GM19239 (cell line): ENCODE results near the gene UBA3.

Experiments
- DNase-seq: peaks from one replicate; pipeline ENCODE4 v3.0.0; 2011; ENCODE audit warnings: low spot score; ENCODE audit not compliant: insufficient read length
- FAIRE-seq: peaks from 2 replicates; lab custom pipeline; 2011; peaks lifted over from hg19 to GRCh38; lab: Jason Lieb, UNC

Gene UBA3

GRCh38 chr3:69080233-69080920, at the start of gene UBA3:
TSS of gene UBA3 (minus strand) at chr3:69080365. CDS start at chr3:69080353, 12 bp downstream.
- peak; percentile 55 for DNase-seq

DNA sequence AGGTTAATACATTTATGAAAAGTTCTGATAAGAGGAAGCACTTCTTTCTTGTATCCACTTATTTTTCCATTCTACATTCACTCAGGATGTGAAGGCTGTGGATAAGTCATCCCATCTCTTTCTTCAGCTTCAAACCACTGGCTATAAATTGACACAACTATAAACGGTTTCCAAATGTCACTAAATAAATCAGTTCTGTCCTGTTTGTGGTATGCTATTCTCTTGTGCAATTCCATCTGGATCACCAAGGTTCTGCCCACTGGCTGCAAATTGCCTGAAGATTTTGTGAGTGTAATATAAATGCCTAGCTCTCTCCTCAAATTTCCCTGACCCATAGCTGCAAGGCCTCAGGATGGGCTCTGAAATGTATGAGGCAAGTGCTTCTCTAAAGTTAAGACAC, 49.4 kb upstream of the UBA3 start:
- FAIRE-seq = no peak
- DNase-seq = no peak

More at GRCh38 chr3:69080233-69080920, at the start of gene UBA3:
- peak; percentile 90 for FAIRE-seq

DNA sequence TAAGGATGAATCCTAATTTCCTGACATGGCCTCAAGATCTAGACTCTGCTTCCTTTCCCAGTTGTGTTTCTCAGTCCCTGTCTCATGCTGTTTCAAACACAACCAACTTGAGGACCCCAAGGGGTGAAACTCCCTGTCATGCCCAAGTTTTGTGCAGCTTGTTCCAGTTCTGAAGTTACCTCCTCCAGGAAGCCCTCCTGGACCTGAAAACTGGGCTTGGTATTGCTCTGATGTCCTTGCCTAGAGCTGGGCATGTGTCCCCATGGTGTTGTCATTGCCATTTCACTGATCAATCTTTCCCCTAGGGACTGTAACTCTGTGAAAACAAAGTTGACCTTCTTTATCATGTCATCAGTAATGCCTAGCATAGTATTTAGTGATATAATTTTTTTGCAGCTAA, 48.3 kb upstream of the UBA3 start:
- FAIRE-seq (no peak), DNase-seq (no peak)

DNA sequence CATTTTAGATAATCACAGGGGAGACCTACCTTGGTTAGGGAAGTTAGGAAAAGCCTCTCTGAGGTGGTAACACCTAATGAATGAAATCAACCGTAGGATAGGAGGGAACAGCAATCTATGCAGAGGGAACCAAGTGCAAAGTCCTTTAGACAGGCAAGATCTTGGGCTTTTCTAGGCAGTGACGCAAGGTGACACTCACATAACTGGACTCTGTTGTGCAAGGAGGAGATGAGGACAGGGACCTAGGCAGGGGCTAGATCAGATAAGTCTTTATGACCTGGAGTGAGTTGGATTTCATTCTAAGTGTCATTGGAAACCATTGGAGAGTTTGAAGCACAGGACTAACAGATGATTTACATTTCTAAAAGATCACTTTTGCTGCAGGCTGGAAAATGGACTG, 46.8 kb upstream of the UBA3 start:
- DNase-seq (no peak), FAIRE-seq (no peak)

- FAIRE-seq (no peak), DNase-seq (no peak)
Observed at GRCh38 chr3:69126216-69126615, 46.1 kb upstream of the UBA3 start.

- no peak for DNase-seq
- no peak for FAIRE-seq
Observed at GRCh38 chr3:69122403-69122802, 42.2 kb upstream of the UBA3 start, which contains the start of gene LMOD3. TSS of gene LMOD3 (minus strand) at chr3:69122595. CDS start at chr3:69122386, 209 bp downstream.

DNA sequence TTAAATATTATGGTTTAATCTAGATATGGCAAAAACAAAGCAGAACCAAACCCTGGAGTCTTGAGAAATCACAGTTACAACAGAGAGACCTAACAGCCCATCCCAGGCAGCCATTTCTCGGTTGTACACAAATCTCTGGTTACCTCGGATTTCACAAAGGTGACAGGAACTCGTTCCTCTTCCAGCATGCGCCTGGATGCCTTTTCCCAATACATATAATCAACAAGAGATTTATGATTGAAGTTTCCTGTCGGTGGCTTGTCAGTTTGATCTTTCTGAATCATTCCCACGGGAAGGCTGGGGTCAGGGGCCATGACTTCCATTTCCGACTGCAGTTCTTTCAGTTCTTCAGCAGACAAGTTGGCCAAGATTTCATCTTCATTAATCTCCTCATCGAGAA, 41.8 kb upstream of the UBA3 start:
- FAIRE-seq = no peak
- no peak for DNase-seq

DNA sequence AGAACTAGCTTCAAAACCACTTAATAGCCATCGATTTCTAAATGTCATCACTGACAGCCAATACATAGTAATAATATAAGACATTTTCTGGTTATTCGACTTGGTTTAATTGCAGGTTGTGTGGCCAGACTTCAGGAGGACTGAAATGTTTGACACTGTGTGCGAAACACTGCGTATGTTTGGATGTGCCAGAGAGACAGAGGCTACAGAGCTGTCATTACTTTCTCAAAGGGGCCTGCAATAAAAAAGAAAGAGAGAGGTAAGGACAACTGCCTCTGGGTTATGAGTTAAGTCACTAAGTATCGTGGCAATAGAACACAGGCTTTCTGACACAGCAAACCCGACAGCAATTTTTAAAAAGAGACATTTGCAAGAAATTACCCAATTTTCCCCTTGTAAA, 41.3 kb upstream of the UBA3 start:
- DNase-seq (no peak), FAIRE-seq (no peak)

DNA sequence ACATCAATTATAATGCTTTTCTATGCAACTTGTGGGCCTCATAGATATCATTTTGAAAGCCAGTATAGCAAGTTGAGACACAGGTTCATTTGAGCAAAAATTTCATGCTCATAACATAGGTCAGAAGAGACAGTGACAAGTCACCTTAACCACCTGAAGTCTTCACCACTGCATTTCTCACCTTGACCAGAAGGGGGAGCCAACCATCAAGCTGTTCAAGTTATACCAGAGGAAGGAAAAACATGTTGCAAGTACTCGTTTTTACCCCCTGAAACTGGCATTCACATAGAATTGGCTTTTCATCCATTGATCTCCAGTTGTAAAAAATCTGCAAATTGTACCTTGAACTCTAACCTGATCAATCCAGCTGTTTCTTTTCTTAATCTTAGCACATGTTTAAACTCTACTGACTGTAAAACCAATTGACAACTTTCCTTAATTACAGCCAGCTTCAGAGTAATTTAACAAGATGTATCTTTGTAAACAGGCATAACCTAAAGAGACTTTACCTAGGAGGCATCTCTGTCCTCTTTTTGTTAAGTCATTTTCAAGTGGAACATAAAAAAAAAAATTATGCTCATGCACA, 40.8 kb upstream of the UBA3 start:
- DNase-seq (peak; percentile 32), FAIRE-seq (peak; percentile 95)

DNA sequence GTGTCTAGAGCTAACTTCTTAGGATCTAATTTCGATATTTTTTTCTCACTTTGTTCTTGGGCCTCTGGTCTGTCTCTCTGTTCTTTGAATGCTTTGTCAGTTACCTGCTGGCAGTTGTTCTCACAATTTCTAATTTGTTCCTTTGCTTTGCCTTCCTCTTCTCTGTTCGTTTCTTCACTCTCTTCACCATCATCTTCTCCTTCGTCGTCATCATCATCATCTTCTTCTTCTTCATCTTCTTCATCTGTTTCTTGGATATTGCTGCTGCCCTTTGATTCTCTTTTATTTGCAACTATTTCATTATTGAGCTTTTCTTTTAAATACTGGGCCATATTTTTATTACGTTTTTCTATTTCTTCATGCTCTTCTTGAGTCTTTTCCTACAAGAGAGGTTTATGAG, 39.5 kb upstream of the UBA3 start:
- FAIRE-seq (no peak), DNase-seq (no peak)

DNA sequence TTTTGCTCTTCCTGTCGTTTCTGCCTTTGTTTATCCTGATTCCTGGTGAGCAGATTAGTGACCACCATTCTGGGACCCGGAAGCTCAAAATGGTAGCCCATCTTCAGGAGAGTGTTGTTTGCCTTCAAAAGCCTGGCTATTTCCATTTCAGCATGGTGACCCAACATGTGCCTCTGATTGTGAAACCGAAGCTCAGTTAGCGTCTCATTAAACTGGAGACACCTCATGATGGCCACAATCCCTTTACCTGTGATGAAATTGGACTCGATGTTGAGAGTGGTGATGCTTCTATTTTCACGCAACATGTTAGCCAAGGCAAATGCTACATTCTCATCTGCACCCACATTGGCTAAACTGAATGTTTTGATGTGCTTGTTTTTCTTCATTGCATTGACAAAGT, 39.0 kb upstream of the UBA3 start:
- FAIRE-seq (no peak), DNase-seq (no peak)

- FAIRE-seq (no peak), DNase-seq (no peak)
Observed at GRCh38 chr3:69118555-69118954, 38.4 kb upstream of the UBA3 start.

- DNase-seq (no peak), FAIRE-seq (no peak)
Observed at GRCh38 chr3:69116897-69117296, 36.7 kb upstream of the UBA3 start.

DNA sequence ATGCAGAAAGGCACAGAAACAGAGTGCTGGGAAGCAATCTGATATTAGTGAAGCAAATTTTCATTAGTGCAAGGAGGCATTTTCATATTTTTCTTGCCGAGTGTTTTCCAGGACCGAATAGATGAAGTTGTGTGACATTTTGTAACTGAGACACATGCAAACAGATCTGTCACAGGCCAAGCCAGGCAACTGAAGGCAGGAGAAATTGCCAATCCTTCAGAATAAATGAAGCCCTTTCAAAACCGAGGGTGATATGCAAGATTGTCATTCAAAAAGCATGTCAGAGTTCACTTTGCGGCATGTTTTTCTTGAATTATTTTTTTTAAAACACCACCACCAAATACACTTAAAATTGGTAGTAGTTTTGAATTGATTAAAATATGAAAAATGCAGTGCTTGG, 36.0 kb upstream of the UBA3 start:
- no peak for DNase-seq
- no peak for FAIRE-seq

DNA sequence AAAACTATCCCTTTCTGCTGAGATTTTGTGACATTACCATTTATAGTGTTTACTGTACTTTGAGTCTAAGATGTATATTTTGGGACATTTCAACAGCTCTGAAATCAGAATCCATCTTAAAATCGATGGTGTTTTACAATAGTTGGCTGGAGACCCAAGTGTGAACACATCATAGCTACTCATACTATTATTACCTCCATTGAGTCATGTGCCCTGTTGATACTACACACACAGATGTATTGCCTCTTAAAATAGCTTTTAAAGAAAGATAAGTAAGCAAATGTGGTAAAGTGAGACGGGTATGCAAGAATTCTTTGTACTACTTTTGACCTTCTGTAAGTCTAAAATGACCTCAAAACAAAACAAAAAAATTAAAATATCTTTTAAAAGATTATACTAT, 35.6 kb upstream of the UBA3 start:
- DNase-seq (no peak), FAIRE-seq (no peak)

DNA sequence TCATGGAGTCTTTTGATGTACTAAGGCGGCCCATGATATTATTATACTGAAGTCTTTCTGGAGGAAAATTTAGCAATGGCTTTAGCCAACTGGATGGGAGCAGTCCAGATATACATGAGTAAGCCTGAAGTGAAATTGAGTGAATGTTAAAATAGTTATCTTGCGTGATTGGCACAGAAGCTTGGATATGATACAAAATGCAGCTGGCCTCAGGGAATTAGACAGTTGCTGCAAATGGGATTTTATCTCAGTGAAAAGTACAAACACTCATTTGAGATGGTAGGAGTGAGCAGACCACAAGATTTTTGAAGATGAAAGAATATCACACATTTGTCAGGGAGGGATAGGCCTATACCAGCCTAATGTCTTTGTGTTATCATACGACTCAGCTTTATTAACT, 33.4 kb upstream of the UBA3 start:
- DNase-seq (no peak), FAIRE-seq (no peak)

GRCh38 chr3:69110941-69111546, 30.9 kb upstream of the UBA3 start:
- no peak for FAIRE-seq

DNA sequence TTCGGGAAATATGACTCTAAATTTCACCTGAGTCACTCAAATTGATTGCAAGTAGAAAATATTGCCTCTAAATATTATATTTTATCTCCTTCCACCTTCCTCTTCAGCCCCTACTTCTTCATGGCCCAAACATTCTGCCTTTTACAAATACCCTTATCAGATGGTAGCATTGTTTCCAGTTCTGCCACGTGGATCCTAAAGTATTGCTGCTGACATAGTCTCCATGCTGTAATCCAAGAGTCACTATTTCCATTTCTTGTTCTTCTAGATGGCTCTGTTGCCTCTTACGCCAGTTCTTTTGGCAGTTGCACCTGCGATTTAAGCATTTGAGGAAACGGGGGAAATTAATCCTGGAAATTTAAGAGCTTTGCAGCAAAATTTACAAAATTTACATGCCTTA, 28.6 kb upstream of the UBA3 start:
- DNase-seq (no peak), FAIRE-seq (no peak)

More at GRCh38 chr3:69110941-69111546, 30.9 kb upstream of the UBA3 start:
- no peak for DNase-seq

- no peak for DNase-seq
- no peak for FAIRE-seq
Observed at GRCh38 chr3:69107841-69108240, 27.7 kb upstream of the UBA3 start.

DNA sequence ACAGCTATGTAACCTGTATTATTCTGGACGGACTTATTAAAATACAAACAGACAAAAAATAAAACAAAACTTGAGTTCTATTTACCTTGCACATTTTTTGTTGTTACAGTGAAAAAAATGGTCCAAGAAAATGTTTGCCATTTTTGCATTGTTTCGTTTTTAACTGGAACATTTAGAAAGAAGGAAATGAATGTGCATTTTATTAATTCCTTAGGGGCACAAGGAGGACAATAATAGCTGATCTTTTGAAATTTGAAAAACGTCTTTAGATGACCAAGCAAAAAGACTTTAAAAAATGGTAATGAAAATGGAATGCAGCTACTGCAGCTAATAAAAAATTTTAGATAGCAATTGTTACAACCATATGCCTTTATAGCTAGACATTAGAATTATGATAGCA, 25.2 kb upstream of the UBA3 start:
- FAIRE-seq (no peak), DNase-seq (no peak)

DNA sequence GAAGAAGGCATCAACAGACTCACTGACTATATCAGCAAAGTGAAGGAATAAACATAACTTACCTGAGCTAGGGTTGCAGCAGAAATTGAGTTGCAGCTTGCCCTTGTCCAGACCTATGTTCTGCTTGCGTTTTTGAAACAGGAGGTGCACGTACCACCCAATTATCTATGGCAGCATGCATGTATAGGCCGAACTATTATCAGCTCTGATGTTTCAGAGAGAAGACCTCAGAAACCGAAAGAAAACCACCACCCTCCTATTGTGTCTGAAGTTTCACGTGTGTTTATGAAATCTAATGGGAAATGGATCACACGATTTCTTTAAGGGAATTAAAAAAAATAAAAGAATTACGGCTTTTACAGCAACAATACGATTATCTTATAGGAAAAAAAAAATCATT, 24.4 kb upstream of the UBA3 start:
- DNase-seq (no peak), FAIRE-seq (no peak)

- no peak for DNase-seq
- no peak for FAIRE-seq
Observed at GRCh38 chr3:69103123-69103522, 23.0 kb upstream of the UBA3 start.
